AG09319 (cell line): ENCODE results near the gene ADGRG6.
"Not testable (repeated sequence)": the region's sequence is repeated elsewhere in the genome, so short reads cannot be mapped to it uniquely, and the experiment has no call there.

Experiments
- DNase-seq: peaks from one replicate; pipeline ENCODE4 v3.0.0-alpha.2; 2010; ENCODE audit warnings: low read depth; ENCODE audit errors: extremely low read depth
- CTCF ChIP-seq: IDR thresholded peaks from 2 replicates; pipeline ENCODE4 v1.5.1; 2011; ENCODE audit warnings: low read depth, mild to moderate bottlenecking, inconsistent platforms, low read length, moderate library complexity

The ADGRG6 gene

GRCh38 chr6:142280265-142280664 is 21.5 kb upstream of the ADGRG6 start:
- TF ChIP-seq CTCF, result no peak
- no peak for DNase-seq

GRCh38 chr6:142280927-142281326 is 20.9 kb upstream of the ADGRG6 start:
- no peak for TF ChIP-seq CTCF
- DNase-seq, result no peak

GRCh38 chr6:142283138-142283537 is 18.7 kb upstream of the ADGRG6 start:
- not testable (repeated sequence) for DNase-seq

GRCh38 chr6:142284419-142284818 is 17.4 kb upstream of the ADGRG6 start:
- DNase-seq, result no peak
- TF ChIP-seq CTCF, result no peak

GRCh38 chr6:142285235-142286087 is 16.3 kb upstream of the ADGRG6 start:
- no peak for DNase-seq
- no peak for TF ChIP-seq CTCF

- DNase-seq, result no peak
- TF ChIP-seq CTCF, result no peak
Observed at GRCh38 chr6:142286088-142286409, 15.8 kb upstream of the ADGRG6 start.

GRCh38 chr6:142289687-142290086 is 12.1 kb upstream of the ADGRG6 start:
- DNase-seq, result no peak
- no peak for TF ChIP-seq CTCF

- no peak for TF ChIP-seq CTCF
- DNase-seq, result no peak
Observed at GRCh38 chr6:142290851-142291250, 11.0 kb upstream of the ADGRG6 start.
